ENCODE measurements around the gene ATOH8. TPM values are rescaled to one million over a fixed set of nuclear protein-coding genes. Genes with fewer than 3 reads are reported as not detected.
A peak's percentile ranks its signal among the peaks of the same experiment; 100 is the strongest.

ATOH8 gene
- total and polyA plus RNA-seq, 12 donors = 8.7 to 45.9 (median 17.8) TPM

- H3K27me3 ChIP-seq = no peaks in the 10 kb centered on the region
- ATAC-seq (no peak), DNase-seq (no peak)
- H3K4me1 ChIP-seq = peaks cover 0 to 48% (median 16%) of the 10 kb centered on the region in 9 donors
- H3K27ac ChIP-seq = no peak overlapping the region
- WGBS, 2 donors = 95% methylated on average over 6 of the region's 6 CpGs
- peaks cover 0 to 4% (median 0%) of the 10 kb centered on the region in 11 donors for H3K9me3 ChIP-seq
- no peak for TF ChIP-seq CTCF (IDR thresholded peaks at IDR 0.05)
- H3K36me3 ChIP-seq = no peaks in the 10 kb centered on the region
- H3K4me3 ChIP-seq = no peak overlapping the region
- intact Hi-C loops (cut with DNase I) = loop anchor here in 4 of 10 donors (10.0 kb wide), 3 partner anchors 48 to 362 kb away; no protein-coding TSS in a partner anchor
These were observed 31.3 kb upstream of the ATOH8 start for GRCh38 chr2:85722519-85722918.

- no peak for TF ChIP-seq CTCF (IDR thresholded peaks at IDR 0.05)
- ATAC-seq (no peak), DNase-seq (no peak)
- Histone ChIP-seq H3K27ac (peak overlapping the region in 1 of 10 donors; percentile 17), H3K4me1 (peaks cover 0 to 61% (median 28%) of the 10 kb centered on the region in 9 donors), H3K4me3 (no peak overlapping the region), H3K36me3 (no peaks in the 10 kb centered on the region), H3K9me3 (peaks cover 0 to 4% (median 0%) of the 10 kb centered on the region in 11 donors), H3K27me3 (no peaks in the 10 kb centered on the region)
- 97 to 98% methylated on average over 2 of the region's 2 CpGs for WGBS, 2 donors
- intact Hi-C loops (cut with DNase I) = loop anchor here in 4 of 10 donors (10.0 kb wide), 3 partner anchors 49 to 361 kb away; no protein-coding TSS in a partner anchor
These were observed 30.0 kb upstream of the ATOH8 start for GRCh38 chr2:85723707-85724360.

- no peak for DNase-seq
- H3K36me3 ChIP-seq = no peaks in the 10 kb centered on the region
- TF ChIP-seq CTCF (IDR thresholded peaks at IDR 0.05) = no peak
- intact Hi-C loops (cut with DNase I) = loop anchor here in 4 of 10 donors (5.0 to 10.0 kb wide), 4 partner anchors 50 to 360 kb away; no protein-coding TSS in a partner anchor
- H3K27ac ChIP-seq = peak overlapping the region in 2 of 10 donors; percentile 17 to 31
- ATAC-seq = no peak
- 76 to 80% methylated on average over 5 of the region's 5 CpGs for WGBS, 2 donors
- H3K4me1 ChIP-seq = peaks cover 0 to 65% (median 31%) of the 10 kb centered on the region in 9 donors
- no peaks in the 10 kb centered on the region for H3K27me3 ChIP-seq
- H3K4me3 ChIP-seq = no peak overlapping the region
- H3K9me3 ChIP-seq = peaks cover 0 to 4% (median 0%) of the 10 kb centered on the region in 11 donors
These were observed 29.0 kb upstream of the ATOH8 start for GRCh38 chr2:85724731-85725181.

GRCh38 chr2:85725451-85725850, 28.3 kb upstream of the ATOH8 start:
- DNase-seq (no peak), ATAC-seq (no peak)
- TF ChIP-seq CTCF (IDR thresholded peaks at IDR 0.05) = no peak
- Histone ChIP-seq H3K36me3 (no peaks in the 10 kb centered on the region), H3K27ac (peak overlapping the region in 2 of 10 donors; percentile 17 to 31), H3K27me3 (no peaks in the 10 kb centered on the region), H3K4me3 (no peak overlapping the region), H3K9me3 (peaks cover 0 to 2% (median 0%) of the 10 kb centered on the region in 11 donors), H3K4me1 (peaks cover 0 to 61% (median 34%) of the 10 kb centered on the region in 9 donors)
- WGBS, 2 donors = 67 to 70% methylated on average over 2 of the region's 2 CpGs
- intact Hi-C loops (cut with DNase I) = loop anchor here in 4 of 10 donors (5.0 to 10.0 kb wide), 4 partner anchors 51 to 359 kb away; no protein-coding TSS in a partner anchor
